ENCODE results near the gene CLSTN2.

Gene CLSTN2

DNA sequence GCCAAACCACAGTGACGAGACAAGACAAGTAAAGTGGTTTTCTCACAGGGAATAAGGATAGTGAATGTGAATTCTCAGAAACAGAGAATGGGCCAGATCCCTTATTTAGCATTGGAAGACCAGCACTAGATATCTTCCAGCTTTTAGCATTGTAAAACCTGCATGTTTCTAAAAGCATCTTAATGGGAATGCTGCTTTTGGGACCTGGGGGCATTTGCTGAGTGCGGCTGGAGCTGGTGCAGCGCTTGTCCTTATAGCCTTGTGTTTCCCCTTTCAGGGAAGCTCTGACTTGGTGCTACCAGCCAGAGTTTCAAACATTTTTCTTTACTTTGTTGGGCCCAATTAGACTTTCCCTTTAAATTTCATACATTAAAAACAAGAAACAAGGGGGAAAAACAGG, 52.9 kb downstream of the CLSTN2 start:
- no peak for DNase-seq (ENCODE audit: extremely low spot score)
- ChIA-PET POLR2A (no interaction called here), CTCF (interaction anchor here (1.5 kb wide), 1 partner anchor 28 kb away, joined by 3 read pairs; no protein-coding TSS in a partner anchor)
- TF ChIP-seq, protein P1, sequence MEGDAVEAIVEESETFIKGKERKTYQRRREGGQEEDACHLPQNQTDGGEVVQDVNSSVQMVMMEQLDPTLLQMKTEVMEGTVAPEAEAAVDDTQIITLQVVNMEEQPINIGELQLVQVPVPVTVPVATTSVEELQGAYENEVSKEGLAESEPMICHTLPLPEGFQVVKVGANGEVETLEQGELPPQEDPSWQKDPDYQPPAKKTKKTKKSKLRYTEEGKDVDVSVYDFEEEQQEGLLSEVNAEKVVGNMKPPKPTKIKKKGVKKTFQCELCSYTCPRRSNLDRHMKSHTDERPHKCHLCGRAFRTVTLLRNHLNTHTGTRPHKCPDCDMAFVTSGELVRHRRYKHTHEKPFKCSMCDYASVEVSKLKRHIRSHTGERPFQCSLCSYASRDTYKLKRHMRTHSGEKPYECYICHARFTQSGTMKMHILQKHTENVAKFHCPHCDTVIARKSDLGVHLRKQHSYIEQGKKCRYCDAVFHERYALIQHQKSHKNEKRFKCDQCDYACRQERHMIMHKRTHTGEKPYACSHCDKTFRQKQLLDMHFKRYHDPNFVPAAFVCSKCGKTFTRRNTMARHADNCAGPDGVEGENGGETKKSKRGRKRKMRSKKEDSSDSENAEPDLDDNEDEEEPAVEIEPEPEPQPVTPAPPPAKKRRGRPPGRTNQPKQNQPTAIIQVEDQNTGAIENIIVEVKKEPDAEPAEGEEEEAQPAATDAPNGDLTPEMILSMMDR (IDR thresholded peaks at IDR 0.05; ENCODE audit: control extremely low read depth, extremely low read depth, low read depth, missing control alignments), result no peak

DNA sequence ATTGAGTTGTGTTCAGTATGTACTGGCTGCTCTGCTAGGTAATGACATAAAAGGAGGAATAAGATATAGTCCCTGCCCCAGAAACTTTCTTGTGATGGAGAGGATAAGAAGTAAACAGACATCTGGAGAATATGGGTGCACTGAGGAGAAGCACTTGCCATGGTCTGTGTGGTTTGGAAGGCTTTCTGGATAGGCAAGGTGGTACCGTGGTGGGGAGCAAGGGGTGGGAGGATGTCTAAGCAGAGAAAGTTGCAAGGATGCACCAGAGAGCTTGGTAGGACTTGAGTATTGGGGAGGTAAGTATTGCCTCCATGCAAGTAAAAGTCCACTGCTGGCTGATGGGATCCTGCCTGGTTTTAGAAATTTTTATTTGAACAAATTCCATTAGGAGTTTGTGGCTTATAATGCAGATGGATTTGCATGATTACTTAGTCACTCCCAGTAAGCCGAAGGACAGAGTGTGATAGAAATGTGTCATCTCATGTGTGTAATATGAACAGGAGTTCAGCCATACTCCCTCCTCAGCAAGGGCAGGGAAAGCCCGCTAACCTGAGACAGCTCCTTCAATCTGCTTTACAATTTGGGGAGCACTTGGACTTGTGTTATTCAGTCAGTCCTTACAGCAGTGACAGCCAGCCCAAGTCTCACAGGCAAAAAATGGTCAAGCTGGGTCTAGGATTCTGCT, 53.6 kb downstream of the CLSTN2 start:
- ChIA-PET POLR2A (no interaction called here), CTCF (interaction anchor here (1.5 kb wide), 1 partner anchor 28 kb away, joined by 3 read pairs; no protein-coding TSS in a partner anchor)
- DNase-seq (ENCODE audit: extremely low spot score), result no peak
- TF ChIP-seq, protein P1 (IDR thresholded peaks at IDR 0.05; ENCODE audit: control extremely low read depth, extremely low read depth, low read depth, missing control alignments), result no peak

DNA sequence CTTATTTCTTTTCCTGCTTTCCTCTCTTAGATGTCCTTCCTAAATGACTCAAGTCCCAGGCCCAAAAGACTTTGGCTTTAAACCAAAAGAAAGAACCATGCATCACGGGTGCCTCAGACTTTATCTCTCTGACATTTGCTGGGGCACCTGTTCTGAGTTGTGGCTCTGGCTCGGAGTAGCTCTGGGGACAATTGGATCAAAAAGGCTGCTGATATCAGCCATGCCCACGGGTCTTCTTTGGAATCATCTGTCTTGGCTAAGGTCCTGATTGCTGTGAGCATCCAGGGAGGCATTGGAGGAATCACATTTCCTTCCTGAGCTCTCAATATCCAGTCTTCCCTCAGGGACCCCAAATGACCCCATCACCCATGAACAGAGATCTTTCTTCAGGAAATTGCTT, 59.9 kb downstream of the CLSTN2 start:
- DNase-seq (ENCODE audit: extremely low spot score), result no peak
- POLR2A ChIA-PET, result no interaction called here
- TF ChIP-seq, protein P1 (IDR thresholded peaks at IDR 0.05; ENCODE audit: control extremely low read depth, extremely low read depth, low read depth, missing control alignments), result no peak
- CTCF ChIA-PET, result no interaction called here

DNA sequence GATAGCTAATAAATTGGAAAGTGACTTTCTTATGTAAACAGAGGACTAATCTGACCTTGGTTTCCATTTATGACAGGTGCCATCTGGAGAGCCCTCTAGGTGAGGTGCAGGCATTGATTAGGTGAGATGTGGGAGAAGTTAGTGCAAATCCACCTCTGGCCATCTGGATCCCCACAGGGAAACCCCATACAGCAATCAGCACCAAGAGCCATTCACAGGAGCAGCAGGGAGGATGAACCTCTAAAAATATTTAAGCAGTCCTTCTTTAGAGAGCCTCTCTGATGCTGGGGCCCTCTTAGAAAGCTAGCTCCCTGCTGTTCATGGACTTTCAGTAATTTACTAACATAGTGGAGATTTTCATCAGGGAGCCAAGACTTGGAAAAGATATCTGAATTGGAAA, 69.3 kb downstream of the CLSTN2 start:
- TF ChIP-seq, protein P1 (IDR thresholded peaks at IDR 0.05; ENCODE audit: control extremely low read depth, extremely low read depth, low read depth, missing control alignments), result no peak
- DNase-seq (ENCODE audit: extremely low spot score), result no peak
- POLR2A ChIA-PET, result no interaction called here
- CTCF ChIA-PET, result interaction anchor here (1.3 kb wide), 1 partner anchor 12 kb away, joined by 3 read pairs; no protein-coding TSS in a partner anchor

DNA sequence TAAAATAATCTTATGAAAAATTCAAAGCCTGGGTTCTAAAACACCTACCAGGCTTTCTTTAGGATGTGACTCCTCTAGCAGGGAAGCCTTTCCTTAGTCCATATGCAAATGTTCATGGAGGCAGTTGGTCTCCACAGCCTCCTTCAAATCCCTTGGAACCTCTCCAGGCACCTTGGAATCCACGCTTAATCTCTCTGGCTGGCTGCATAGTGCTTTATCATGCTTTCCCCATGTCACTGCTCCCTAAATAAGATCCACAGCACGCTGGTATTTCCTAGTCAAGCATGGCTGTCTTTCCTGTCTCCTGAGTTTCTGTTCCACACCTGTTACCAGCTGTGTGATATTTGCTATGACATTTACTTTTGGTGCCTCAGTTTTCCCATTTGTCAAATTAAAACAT, 71.3 kb downstream of the CLSTN2 start:
- CTCF ChIA-PET, result no interaction called here
- TF ChIP-seq, protein P1 (IDR thresholded peaks at IDR 0.05; ENCODE audit: control extremely low read depth, extremely low read depth, low read depth, missing control alignments), result no peak
- DNase-seq (ENCODE audit: extremely low spot score), result no peak
- POLR2A ChIA-PET, result no interaction called here

DNA sequence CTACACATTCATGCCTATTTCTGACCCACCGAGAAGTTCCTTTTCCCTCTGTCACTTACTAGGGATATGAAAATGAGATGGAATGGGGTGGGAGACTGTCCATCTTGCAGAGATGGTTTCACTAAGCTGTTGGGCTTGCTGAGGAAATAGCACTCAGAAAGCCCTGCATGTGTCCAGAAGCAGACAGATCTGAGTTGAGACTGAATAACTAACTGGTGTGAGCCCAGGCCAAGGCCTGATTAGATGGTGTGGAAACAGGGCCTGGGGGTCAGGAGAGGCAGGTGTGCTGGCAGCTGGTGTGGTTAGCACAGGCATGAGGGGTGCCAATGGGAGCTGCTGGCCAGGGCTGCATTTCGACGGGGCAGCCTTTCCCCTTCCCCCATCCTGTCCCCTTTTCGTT, 72.1 kb downstream of the CLSTN2 start:
- DNase-seq (ENCODE audit: extremely low spot score), result no peak
- POLR2A ChIA-PET, result no interaction called here
- CTCF ChIA-PET, result no interaction called here
- TF ChIP-seq, protein P1 (IDR thresholded peaks at IDR 0.05; ENCODE audit: control extremely low read depth, extremely low read depth, low read depth, missing control alignments), result no peak
